ENCODE data around the gene SCN5A.

SCN5A gene

GRCh38 chr3:38649500-38650247, at the start of gene SCN5A:
TSS of gene SCN5A (minus strand) at chr3:38649687. CDS start at chr3:38633307, 16,380 bp downstream.
- DNase-seq (ENCODE audit: low spot score) = peak; percentile 60

- no peak for DNase-seq (ENCODE audit: low spot score)
These were observed 49.3 kb upstream of the SCN5A start for GRCh38 chr3:38698760-38699159.

- DNase-seq (ENCODE audit: low spot score) = no peak
These were observed 48.6 kb upstream of the SCN5A start for GRCh38 chr3:38698061-38698460.

GRCh38 chr3:38696034-38696433, 46.5 kb upstream of the SCN5A start:
- DNase-seq (ENCODE audit: low spot score) = no peak

- DNase-seq (ENCODE audit: low spot score) = no peak
These were observed 40.7 kb upstream of the SCN5A start for GRCh38 chr3:38690185-38690584.

GRCh38 chr3:38689774-38690173, 40.3 kb upstream of the SCN5A start:
- DNase-seq (ENCODE audit: low spot score) = no peak

- DNase-seq (ENCODE audit: low spot score) = no peak
These were observed 39.9 kb upstream of the SCN5A start for GRCh38 chr3:38689346-38689745.

- DNase-seq (ENCODE audit: low spot score) = no peak
These were observed 37.8 kb upstream of the SCN5A start for GRCh38 chr3:38687321-38687720.

- no peak for DNase-seq (ENCODE audit: low spot score)
These were observed 35.1 kb upstream of the SCN5A start for GRCh38 chr3:38684546-38684945.

GRCh38 chr3:38669668-38670067, 20.2 kb upstream of the SCN5A start:
- no peak for DNase-seq (ENCODE audit: low spot score)

- DNase-seq (ENCODE audit: low spot score) = no peak
These were observed 13.1 kb upstream of the SCN5A start for GRCh38 chr3:38662544-38662943.

- DNase-seq (ENCODE audit: low spot score) = no peak
These were observed 9.4 kb upstream of the SCN5A start for GRCh38 chr3:38658841-38659240.

- no peak for DNase-seq (ENCODE audit: low spot score)
These were observed 7.9 kb upstream of the SCN5A start for GRCh38 chr3:38657369-38657768.

- no peak for DNase-seq (ENCODE audit: low spot score)
These were observed 6.3 kb upstream of the SCN5A start for GRCh38 chr3:38655708-38656300.

- no peak for DNase-seq (ENCODE audit: low spot score)
These were observed 4.4 kb upstream of the SCN5A start for GRCh38 chr3:38653685-38654537.

GRCh38 chr3:38652934-38653333, 3.4 kb upstream of the SCN5A start:
- no peak for DNase-seq (ENCODE audit: low spot score)

- peak; percentile 72 for DNase-seq (ENCODE audit: low spot score)
These were observed 1.8 kb upstream of the SCN5A start for GRCh38 chr3:38651153-38651789.

- no peak for DNase-seq (ENCODE audit: low spot score)
These were observed 913 bp upstream of the SCN5A start for GRCh38 chr3:38650248-38650951.

- no peak for DNase-seq (ENCODE audit: low spot score)
These were observed 608 bp downstream of the SCN5A start for GRCh38 chr3:38648659-38649499.

GRCh38 chr3:38648024-38648658, 1.3 kb downstream of the SCN5A start:
- DNase-seq (ENCODE audit: low spot score) = no peak

Data from AG08395 (cell line).